Germinal center (tissue), 1 donor: ENCODE measurements around the gene RAB35.
A peak's percentile ranks its signal among the peaks of the same experiment; 100 is the strongest.

Source experiments
- DNase-seq: peaks from one replicate; pipeline ENCODE4 v3.0.0; 2012; ENCODE audit warnings: mixed read lengths, low spot score

Gene RAB35

DNA sequence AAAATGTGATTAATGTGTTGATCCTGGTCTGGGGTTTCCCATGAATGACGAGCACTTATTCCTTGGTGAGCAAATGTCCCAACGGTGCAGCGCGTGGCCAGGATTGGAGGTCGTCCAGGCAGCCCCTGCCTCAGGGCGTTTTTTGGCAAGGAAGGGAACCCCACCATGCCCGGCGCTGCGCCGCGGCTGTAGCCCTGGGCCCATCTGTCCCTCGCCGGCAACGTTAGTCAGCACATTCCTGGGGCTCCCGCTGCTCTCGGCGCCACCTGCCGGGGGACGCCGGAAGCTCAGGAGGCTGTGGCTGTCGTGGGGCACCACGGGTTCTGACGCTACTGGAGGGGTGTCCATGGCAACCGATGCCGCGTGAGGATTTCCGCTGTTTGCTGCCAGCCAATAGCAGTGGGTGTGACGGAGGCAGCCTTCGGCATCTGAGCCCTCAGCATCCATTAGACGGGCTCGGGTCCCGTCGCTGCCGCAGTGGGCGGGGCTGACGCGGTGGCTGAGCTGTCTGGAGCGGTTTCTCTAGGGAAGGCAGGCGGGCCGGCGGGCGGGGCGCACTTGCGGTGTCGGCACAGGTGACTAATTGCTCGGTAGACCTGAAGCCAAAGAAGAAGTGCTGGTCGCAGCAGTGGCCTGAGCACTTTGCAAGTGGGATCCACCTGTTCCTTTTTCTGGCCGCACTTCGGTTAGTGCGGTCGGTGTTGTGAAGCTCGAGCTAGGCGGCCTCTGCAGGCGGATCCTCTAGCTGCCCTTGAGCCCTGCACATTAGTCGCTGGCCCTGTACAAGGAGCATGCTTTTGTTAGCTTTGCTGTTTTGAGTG is 29.5 kb downstream of the RAB35 start:
- DNase-seq = peak; percentile 100

DNA sequence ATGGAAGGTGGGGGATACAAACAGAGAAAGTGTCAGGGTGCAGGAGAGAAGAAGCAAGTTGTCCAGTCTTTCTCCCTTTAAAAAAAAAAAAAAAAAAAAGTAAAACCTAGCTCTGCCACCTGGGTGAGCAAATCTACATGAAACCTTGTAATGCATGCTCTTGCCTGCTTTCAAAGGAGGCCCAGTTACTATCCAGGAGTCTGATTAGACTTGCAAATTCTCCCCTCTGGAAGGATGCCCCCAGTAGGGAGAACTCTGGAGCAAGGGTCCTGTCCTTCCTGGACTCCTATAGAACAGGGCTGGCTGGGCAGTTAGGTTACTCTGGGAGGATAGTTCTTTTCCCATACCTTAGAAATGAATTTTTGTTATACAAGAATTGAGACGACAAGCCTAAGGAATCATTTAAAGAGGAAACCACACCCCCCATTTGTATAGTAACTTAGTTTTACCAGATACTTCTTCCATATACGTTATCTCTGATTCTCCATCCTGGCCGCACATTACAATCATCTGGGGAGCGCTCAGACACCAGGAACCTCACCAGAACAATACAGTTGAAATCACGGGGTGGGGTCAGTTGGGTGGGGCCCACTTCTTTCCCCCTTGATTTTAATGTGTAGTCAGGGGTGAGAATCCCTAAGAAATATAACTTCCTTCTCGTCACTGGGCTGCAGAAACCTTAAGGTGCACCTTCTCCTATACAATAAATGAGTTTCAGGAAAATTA is 30.5 kb downstream of the RAB35 start:
- no peak for DNase-seq

DNA sequence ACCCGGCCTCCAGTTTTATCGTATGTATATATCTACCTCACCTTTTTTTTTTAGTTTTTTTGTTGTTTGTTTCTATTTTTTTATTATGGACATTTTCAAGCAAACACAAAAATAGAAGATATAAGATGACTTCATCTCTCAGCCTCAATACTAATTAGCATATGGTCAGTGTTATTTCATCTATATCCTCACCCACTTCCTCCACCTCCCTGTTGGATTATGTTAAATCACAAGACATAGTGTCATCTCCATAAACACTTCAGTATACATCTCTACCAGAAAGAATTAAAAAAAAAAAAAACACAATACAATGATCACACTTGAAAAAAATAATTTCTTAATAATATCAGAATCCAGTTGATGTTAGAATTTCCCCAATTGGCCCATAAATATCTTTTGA is 34.9 kb downstream of the RAB35 start:
- no peak for DNase-seq

DNA sequence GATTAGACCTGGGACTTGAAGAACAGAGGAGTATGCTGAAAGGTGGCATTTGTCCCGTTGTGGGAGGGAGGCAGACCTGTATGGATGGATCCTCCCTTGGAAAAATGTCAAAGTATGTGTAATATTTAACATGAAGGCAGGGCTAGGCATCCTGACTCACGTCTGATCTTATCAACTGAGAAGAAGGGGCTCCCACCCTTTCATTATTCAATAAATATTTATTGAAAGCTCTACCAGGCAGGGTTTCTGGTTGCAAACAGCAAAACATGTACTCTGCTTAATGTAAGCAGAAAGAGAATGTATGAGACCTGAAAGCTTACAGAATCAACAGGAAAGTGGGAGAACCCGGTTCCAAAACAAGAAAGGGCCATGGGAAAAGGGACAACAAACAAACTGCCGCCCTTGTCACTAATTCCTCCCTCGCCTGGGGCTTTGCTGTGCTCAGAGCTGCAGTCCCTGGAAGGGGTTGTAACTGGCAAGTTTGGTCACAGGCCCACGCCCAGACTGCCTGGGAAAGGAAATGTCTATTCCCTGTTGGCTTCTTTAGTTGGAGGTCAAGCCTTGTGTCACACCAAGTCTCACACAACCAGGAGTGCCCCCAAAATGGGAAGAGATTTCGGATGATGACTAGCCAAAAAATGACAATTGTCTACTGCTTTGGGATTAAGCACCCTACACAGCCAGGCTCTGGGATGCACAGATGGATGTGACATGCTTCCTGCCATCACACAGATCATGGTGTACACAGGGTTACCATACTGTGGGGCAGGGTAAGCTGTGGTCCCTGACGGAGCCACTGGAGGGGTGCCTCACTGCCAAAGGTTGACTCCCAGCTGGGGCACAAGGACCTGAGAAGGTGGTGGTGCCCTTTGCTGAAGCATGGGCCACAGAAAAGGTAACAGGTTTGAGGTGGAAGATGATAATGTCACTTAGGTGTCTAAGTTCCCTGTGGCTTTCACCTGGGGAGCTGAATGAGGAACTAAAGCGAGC is 36.8 kb downstream of the RAB35 start:
- DNase-seq = no peak

DNA sequence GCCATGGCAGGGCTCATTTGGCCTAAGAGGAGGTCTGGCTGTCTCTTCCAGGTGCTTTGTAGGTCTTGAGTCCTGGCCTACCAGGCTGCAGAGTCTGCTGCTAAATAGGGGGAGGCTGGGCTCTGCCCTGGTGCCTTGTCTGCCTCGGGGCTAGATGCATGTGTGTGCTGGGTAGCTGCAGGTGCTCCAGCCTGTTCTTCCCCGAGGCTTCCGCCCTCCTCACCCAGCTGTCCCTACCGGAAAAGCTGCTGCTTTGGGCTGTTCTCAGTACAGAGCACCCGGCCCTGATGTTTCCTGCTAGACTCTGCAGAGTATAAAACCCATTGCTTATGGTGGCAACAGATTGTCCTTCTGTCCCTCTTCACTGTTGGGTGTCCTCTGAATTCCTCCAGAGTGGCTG is 37.7 kb downstream of the RAB35 start:
- no peak for DNase-seq

DNA sequence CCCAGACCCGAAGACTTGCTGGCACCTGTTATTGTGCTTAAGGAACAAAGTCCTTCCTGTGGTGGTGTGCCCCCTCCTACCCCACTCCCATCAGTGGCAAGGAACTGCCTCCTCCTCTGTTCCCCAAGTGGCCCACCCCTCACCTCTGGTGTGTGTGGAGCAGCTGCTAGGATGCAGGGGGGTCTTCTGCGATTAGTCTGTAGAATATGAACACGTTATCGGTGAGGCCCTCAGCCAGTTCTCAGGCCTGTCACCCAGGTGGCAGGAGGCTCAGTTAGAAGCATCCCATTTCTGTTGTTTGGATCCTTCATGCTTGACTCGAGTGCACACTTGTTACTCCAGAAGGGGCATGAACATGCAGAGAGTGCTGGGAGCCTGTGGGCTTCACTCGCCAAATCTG is 39.3 kb downstream of the RAB35 start:
- DNase-seq = no peak

DNA sequence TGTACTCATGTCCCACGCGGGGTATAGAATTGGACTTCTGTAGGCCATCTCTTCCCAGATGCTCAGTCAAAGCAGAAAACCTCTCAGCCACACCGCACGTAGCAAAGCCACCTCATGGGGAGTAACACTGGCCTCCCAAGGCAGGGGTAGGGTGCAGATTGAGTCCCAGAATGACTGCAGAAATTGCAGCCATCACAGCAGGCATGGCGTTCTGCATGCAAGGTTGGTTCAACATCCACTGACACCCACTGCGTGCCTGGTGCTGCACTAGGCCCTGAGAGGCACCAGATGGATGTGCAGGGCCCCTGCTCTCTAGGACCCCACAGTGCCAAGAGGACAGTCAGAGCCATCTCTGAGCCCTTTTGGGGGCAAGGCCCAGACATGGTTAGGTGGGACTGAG is 39.9 kb downstream of the RAB35 start:
- no peak for DNase-seq

DNA sequence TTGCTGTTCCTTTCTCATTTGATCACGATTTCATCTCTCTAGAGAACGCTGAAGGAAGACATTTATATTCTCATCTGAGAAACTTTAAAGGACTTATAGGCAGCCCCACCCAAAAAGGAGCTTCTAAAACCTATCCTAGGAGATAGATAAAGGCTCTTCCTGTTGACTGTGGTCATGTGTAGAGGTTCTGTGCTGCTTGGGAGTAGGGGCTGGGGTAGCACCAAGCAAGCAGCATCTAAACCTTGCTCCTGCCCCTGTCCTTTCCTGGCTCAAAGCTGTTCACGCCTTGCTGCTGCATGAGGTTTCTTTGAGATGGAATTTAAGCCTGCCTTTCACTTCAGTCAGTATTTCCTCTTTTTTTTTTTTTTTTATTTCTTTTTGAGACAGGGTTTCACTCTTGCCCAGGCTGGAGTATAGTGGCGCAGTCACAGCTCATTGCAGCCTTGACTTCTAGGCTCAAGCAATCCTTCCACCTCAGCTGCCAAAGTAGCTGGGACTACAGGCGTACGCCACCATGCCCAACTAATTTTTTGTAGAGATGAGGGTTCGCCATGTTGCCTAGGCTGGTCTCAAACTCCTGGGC is 41.4 kb downstream of the RAB35 start:
- DNase-seq = no peak

DNA sequence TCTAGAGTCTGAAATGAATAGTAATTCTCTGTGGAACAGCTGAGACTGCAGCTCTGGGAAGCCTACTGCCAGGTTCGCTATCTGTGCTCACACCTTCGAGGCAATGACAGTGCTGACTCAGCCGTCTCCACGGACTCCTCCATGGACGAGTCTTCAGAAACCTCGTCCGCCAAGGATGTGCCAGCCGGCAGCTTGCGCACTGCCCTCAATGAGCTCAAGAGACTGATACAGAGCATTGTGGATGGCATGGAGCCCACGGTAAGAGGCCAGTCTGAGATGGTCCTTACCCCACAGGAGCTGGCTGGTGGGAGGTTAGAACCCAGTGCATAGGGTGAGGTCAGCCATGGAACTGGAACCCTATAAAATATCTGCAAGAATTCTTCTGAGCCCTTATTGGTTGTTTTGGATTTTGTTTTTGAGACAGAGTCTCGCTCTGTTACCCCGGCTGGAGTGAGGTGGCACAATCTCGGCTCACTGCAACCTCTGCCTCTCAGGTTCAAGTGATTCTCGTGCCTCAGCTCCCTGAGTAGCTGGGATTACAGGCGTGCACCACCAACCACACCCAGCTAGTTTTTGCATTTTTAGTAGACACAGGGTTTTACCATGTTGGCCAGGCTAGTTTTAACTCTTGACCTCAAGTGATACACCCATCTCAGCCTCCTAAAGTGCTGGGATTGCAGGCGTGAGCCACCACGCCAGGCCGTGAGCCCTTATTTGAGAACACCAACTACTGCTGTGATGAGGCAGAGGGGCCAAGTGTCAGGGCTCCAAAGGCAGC is 43.9 kb downstream of the RAB35 start:
- no peak for DNase-seq

DNA sequence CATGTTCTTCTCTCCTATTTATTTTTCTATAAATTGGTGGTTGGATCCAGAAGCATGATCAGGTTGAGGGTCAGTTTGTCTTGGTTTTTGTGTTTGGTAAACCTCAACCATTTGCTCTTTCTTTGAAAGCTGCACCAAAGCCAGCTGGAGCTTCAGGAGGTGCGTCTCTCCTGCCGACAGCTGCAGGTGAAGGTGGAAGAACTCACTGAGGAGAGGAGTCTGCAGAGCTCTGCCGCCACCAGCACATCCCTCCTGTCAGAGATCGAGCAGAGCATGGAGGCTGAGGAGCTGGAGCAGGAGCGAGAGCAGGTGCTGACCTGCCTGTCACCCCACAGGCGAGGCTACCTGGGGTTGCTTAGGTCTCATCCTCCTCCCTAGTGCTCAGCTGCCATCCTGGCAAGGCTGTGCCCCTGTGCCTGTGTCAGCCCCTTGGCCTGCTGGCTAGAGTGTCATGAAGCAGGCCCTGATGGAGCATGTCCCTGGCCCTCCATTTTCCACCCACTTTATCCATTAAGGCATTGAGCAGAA is 45.0 kb downstream of the RAB35 start:
- no peak for DNase-seq

DNA sequence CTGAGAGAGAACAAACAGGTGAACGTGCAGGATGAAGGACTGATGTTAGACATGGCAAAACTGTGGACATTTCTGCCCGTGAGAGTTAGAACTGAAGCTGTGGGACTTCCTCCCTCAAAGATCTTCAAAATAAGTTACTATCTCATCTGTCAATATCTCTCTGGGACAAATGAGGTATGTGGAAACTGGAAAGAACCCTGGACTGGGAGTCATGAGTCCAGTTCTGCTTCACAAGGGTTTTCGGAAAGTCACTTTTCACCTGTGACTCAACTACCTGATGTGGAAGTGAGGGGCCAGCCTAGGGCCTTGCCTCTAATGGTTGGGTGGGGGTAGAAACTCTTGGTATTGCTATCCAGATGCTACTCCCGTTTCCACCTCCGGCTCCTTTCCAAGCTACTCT is 47.3 kb downstream of the RAB35 start:
- no peak for DNase-seq

DNA sequence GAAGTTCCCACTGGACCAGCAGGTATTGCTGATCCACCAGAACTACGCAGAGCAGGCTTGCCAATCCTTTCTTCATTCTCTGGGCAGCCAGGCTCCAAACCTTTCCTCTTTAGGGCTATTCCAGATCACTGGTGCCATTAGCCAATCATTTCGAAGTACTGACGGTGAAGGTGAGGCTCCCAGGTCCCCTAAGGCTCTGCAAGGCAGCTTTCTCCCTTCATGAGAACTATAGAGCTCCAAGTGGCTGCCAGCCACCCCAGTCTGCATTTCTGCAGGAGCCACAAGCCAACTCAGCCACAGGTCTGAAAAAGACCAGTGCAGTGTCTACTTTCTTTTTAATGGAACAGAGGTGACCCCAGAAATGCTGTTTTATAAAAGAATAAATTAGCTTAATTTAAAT is 48.7 kb downstream of the RAB35 start:
- no peak for DNase-seq

DNA sequence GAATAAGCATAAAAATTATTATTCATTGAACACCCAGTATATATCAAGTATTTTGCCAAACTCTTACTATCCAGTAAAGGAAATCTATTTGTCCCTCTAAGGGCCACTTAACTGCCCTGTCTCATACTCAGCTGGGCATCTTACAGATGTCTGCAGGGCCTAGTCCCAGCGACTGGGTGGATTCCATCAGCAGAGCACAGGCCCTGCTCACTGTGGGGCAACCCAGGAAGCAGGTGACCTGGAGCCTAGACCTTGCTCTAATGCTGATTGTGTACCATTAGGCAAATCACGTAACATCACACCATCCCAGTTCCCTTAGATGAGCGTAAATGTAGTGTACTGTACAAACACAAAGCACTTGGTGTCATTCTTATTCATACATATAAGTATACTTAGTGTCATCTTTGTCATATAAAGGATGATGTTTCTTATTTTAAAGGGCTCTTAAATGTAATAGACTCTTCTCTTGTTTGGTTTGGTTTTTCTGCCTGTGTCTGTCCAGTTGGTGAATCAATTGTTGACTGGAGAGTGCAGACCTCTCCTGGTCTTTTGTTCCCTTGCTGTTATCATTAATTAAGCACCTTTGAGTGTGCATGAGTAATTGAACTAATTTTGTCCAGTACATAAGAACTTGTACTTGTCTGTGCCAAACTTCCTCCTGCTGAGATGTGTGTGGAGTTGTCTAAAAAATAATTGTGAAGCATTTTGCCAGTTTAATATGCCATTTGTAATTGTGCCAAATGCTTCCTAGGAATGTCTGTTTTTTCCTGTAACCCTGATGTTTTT is 49.3 kb downstream of the RAB35 start:
- DNase-seq = no peak

DNA sequence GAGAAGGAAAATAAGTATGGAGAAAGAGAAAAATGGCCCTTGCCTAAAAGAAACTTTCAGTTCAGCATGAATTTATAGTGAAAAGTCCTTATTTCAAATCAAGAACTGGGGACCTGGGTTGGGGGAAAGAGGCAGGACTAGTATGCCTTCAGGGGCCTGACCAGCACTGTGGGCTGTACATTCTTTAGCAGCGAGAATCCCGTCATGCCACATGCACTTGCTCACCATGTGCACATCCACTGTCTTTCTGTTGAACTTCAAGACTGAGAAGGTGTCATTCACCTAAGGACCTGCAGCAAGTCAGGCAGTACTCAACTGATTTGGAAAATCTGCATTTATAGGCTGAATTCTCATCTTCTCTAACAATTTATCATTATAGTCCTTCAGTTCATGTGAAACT is 50.2 kb downstream of the RAB35 start:
- no peak for DNase-seq

DNA sequence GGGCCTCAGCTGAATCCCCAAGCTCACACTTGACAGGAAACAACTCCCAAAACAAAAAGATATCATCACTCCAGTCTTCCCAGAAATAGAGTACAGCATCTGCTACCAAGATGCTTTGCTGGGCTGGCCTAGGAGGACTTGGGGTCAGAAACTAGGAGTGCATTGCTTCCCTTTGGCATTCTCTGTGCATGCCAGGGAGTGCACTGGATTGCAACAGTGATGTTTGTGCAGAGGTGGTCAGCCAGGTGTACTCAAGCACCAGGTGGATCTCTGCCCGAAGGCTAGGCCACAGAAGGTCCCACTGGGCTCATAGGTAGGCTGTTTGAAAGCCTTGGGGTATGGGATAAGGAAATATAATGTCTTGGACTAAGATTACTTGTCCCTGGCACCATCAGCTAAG is 51.1 kb downstream of the RAB35 start:
- no peak for DNase-seq

DNA sequence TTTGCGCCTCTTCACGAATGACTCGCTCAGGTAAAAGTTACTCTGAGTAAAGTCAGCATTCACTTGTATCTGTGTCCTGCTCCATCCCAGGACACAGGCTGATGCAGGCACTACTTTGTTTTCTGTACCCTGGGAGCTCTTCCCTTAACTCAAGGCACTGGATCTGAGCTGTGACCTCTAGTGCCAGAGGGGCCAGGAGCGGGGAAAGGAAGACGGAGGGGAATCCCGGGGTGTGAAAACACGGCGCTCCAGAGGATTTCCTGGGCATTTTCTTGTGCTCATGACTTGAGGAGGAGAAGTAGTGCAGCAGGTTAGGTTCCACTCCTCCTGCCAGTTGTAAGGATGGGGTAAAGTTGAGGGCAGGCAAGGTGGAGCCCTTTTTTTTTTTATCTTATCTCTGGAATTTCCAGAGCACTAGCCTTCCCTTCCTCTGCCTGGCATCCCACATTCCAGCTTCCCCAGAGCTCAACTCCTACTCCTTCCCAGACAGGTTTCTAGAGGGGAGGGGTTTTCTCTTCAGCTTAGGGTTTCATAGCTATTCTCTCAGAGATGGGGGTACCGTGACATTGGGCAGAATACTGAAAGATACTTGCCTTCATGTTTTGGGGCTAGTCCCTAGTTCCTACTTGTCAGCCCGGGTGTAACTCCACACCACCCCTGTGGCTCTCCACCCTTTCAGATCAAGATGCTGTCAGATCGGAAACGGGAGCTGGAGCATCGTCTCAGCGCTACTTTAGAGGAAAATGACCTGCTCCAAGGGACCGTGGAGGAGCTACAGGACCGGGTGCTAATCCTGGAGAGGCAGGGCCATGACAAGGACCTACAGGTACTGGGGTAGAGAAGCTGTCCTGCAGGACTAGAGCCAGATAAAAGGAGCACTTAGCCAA is 52.3 kb downstream of the RAB35 start:
- no peak for DNase-seq

DNA sequence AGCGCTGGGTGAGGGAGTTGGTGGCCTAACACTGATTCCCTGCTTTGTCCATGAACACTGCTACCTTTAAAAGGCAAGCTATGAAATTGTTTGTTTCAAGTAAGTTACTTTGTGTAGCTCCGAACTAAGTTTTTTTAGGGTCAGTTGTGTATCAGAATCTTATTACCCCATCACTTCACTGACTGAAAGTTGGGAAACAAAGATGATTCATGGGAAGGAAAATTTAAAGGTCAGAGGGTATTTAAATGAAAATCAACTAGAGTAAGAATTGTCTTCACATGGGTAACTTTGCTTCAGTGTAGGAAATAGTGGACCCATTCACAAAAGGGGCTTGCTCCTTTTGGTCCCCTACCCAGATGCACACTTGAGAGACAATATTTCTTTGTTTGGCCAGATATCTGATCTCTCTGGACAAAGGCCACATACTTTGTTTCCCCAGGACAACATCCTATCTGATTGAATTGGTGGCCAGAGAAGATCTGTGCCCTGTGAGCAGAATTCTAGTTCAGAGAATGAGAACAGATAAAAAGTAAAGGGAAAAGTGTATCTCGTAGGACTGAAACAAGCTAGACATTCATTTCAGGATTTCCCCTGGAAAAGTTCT is 53.5 kb downstream of the RAB35 start:
- no peak for DNase-seq

DNA sequence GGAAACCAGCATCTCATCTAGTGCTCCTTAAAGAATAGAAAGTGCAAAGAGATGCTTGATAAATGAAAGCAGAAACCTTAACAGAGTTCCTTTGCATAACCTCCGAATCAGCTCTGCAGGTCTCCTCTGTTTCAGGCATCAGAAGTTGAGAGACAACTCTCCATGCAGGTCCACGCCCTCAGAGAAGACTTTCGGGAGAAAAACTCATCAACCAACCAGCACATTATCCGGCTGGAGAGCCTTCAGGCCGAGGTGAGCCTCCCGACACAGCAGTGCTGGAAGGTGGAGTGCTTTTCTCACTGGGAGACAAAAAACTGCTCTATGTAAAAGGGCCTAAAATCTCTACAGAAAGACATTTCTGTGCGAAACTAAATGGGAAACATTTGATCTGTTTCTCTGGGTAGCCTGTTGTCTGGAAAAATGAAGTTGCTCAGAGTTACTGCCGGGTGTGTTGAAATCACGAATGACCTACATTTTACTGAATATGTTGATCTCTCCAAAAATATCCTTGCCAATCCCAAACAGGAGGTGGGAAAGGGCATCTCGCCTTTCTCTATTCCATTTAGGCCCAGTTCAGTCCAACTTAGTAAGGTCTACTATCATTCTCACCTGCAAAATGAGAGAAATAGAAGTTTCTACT is 54.9 kb downstream of the RAB35 start:
- no peak for DNase-seq
